Bronchial epithelial cell (primary cell): ENCODE results near the gene ZNF593OS. TPM values are rescaled to one million over a fixed set of nuclear protein-coding genes. Genes with fewer than 3 reads are reported as not detected.

Experiments used
- DNase-seq: peaks from one replicate; pipeline ENCODE4 v3.0.0-alpha.2; 2010; ENCODE audit warnings: low read depth
- FAIRE-seq: peaks from 2 replicates; lab custom pipeline; 2011; peaks lifted over from hg19 to GRCh38; lab: Jason Lieb, UNC
- H3K27me3 ChIP-seq: 2 replicates; pipeline ENCODE4 v1.5.1; 2011; ENCODE audit warnings: low read length; ENCODE audit not compliant: control insufficient read depth, insufficient read depth
- H3K36me3 ChIP-seq: 2 replicates; pipeline ENCODE4 v1.5.1; 2011; ENCODE audit warnings: low read length; ENCODE audit not compliant: control insufficient read depth, insufficient read depth
- H3K4me3 ChIP-seq: 2 replicates; pipeline ENCODE4 v1.5.1; 2011; ENCODE audit warnings: mild to moderate bottlenecking, low read depth, low read length, control low read depth
- total RNA-seq: library from RNA; depleted of rRNA; stranded (reverse); fragments of >200 nt; gene quantifications from 2 replicates; pipeline ENCODE4 v1.2.1, GENCODE V29; 2014
- TF ChIP-seq, protein P1 (sequence below): IDR thresholded peaks from 2 replicates; pipeline ENCODE4 v1.5.1; 2011; ENCODE audit warnings: mild to moderate bottlenecking, moderate library complexity, low read length, control low read depth, inconsistent platforms; ENCODE audit not compliant: insufficient read depth, severe bottlenecking

ZNF593OS gene
- total RNA-seq, 1 donor from 2014 or later: not detected

DNA sequence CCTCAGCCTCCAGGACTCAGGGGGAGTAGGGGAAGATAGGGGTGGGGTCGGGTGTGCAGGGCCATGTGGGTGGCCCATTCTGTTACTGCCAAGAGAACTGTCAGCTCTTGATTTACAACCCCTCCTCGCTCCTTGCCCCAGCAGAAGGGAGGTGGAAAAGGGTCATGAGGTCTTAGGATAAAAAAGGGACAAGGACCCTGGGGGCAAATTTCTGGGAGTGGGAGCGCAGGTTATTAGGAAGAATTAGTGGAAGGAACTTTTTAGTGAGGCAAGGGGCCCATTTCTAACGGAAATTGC, 11.9 kb downstream of the ZNF593OS start:
- no peak for FAIRE-seq
- DNase-seq: no peak
- H3K27me3 ChIP-seq: peaks cover 6% of the 10 kb centered on the region
- H3K4me3 ChIP-seq: no peak overlapping the region
- TF ChIP-seq, protein P1, sequence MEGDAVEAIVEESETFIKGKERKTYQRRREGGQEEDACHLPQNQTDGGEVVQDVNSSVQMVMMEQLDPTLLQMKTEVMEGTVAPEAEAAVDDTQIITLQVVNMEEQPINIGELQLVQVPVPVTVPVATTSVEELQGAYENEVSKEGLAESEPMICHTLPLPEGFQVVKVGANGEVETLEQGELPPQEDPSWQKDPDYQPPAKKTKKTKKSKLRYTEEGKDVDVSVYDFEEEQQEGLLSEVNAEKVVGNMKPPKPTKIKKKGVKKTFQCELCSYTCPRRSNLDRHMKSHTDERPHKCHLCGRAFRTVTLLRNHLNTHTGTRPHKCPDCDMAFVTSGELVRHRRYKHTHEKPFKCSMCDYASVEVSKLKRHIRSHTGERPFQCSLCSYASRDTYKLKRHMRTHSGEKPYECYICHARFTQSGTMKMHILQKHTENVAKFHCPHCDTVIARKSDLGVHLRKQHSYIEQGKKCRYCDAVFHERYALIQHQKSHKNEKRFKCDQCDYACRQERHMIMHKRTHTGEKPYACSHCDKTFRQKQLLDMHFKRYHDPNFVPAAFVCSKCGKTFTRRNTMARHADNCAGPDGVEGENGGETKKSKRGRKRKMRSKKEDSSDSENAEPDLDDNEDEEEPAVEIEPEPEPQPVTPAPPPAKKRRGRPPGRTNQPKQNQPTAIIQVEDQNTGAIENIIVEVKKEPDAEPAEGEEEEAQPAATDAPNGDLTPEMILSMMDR: no peak
- H3K36me3 ChIP-seq: no peaks in the 10 kb centered on the region

GRCh38 chr1:26158908-26159742, 12.5 kb downstream of the ZNF593OS start, which contains the start of gene FAM110D:
TSS of gene FAM110D (plus strand) at chr1:26159079. CDS start at chr1:26161292, 2,213 bp downstream.
- DNase-seq (no peak), FAIRE-seq (no peak)
- TF ChIP-seq, protein P1: no peak
- Histone ChIP-seq H3K27me3 (peaks cover 6% of the 10 kb centered on the region), H3K36me3 (no peaks in the 10 kb centered on the region), H3K4me3 (no peak within 1 kb of the TSS)

DNA sequence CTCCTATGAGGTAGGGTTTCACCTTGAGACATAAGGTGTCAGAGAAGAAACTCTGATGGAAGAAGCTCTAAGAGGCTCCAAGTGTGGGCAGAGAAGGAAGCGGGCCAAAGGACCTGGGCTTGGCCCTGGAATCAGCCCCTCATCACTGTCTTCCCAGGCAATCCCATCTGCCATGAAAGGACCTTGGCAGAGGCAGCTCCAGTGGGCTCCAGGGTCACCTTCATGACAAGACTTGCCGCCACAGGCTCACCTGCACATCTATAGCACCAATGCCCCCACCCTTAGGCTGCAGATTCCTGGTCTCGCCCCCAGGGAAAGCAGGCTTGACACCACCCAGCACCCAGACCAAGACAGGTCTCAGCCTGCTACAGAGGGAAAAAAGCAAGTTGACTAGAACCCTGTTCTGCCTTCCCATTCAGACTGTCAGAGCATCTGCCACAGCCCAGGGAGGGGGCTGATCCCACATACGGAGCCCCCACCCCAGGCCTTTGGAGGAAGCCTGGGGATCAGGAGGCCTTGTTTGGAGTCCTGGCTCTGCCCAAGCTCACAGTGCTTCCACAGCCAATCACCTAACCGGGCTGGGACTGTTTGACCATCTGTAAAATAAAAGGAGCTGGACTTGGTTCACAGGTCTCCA, 13.2 kb downstream of the ZNF593OS start:
- no peak for FAIRE-seq
- no peak for DNase-seq
- Histone ChIP-seq H3K36me3 (no peaks in the 10 kb centered on the region), H3K4me3 (no peak overlapping the region), H3K27me3 (peaks cover 6% of the 10 kb centered on the region)
- TF ChIP-seq, protein P1: no peak

DNA sequence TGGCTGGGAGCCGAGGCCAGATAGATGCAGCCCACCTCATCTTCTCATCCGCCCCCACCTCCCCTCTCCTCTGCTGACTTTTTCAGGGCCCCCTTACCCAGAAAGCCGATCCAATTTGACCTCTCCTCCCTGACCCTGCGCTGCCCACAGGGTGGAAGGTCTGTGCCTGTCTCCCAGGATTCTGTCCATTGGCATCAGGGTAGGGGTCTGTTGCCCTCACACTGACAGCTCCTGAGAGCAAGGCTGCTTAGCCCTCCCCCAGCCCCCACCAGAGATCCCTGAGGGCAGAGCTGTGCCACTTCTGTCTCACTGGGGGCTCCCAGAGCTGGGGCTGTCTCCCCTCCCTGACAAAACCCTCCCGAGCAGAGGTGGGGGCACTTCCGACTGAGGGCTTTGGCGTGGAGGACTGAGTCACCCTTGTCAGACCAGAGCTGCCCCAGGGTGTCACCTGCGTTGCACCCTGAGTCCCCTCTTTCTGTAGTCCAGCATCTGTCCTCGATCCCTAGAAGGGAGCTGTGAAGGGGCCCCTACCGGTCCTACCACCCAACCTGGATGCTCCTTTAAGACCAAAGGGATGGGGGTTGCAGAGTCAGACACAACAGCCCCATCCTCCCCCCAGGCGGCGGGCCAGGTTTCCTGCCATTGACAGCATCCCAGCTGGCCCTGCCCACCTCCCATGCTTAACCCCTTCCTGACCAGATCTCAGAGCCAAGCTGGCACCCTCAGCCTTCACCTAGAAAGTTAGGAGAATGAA, 15.2 kb downstream of the ZNF593OS start:
- Histone ChIP-seq H3K27me3 (peaks cover 6% of the 10 kb centered on the region), H3K36me3 (no peaks in the 10 kb centered on the region), H3K4me3 (no peak overlapping the region)
- FAIRE-seq: no peak
- TF ChIP-seq, protein P1: no peak
- no peak for DNase-seq

- TF ChIP-seq, protein P1: no peak
- H3K36me3 ChIP-seq: no peaks in the 10 kb centered on the region
- no peak overlapping the region for H3K4me3 ChIP-seq
- peaks cover 6% of the 10 kb centered on the region for H3K27me3 ChIP-seq
- FAIRE-seq (no peak), DNase-seq (no peak)
Observed at GRCh38 chr1:26155370-26156284, 16.0 kb downstream of the ZNF593OS start.
